Urinary bladder (tissue), 4 donors: ENCODE measurements around the gene PSMA8. TPM values are rescaled to one million over a fixed set of nuclear protein-coding genes. Genes with fewer than 3 reads are reported as not detected.

ENCODE experiments used
- DNase-seq: peaks from one replicate; pipeline ENCODE4 v3.0.0-alpha.2; 2015; ENCODE audit errors: extremely low spot score
- H3K27ac ChIP-seq: one replicate; pipeline ENCODE4 v1.5.1; 2013; ENCODE audit warnings: low read depth, mild to moderate bottlenecking, moderate library complexity
- H3K36me3 ChIP-seq: one replicate; pipeline ENCODE4 v1.6.1; 2013; ENCODE audit warnings: mild to moderate bottlenecking, moderate library complexity; ENCODE audit not compliant: insufficient read depth
- H3K4me1 ChIP-seq: one replicate; pipeline ENCODE4 v1.6.1; 2013; ENCODE audit warnings: mild to moderate bottlenecking, moderate library complexity; ENCODE audit not compliant: insufficient read depth
- H3K4me3 ChIP-seq: one replicate; pipeline ENCODE4 v1.5.1; 2013; ENCODE audit warnings: low read depth, low read length
- WGBS: extraction: QIAGEN DNeasy Blood & Tissue Kit; methylation state at CpG from one replicate; pipeline ENCODE4 v1.1.7; 2013; 5-methylcytosine and 5-hydroxymethylcytosine counted together
- polyA plus RNA-seq: library from polyadenylated mRNA; stranded (reverse); fragments of 200-250 nt; gene quantifications from one replicate; pipeline ENCODE4 v1.2.3, GENCODE V29; 2013
- total RNA-seq: library from RNA; depleted of rRNA; stranded (reverse); fragments of >200 nt; gene quantifications from one replicate; pipeline ENCODE4 v1.2.3, GENCODE V29; 2014
- donor health status: healthy with polysubstance abuse.
- donor health status: healthy.

Gene PSMA8
- total RNA-seq (not detected), polyA plus RNA-seq (not detected)

DNA sequence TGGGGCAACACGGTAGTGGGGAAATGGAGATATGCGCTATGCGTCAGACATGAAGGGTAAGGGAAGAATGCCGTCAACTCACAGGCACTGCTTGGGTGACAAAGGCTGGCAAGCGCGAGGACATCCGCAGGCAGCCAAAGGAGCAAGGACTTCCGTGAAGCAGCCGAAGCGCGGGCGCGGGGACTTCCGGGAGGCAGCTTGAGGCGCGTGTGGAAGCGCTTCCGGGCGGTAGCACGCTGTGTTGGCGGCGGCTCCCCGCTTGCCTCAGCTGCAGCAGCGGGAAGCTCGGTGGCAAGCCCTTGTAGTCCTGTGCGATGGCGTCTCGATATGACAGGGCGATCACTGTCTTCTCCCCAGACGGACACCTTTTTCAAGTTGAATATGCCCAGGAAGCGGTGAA is at the start of gene PSMA8:
Gene PSMA8 (plus strand): TSS at position 218 of the 400 bp plus-strand sequence. CDS start 97 bp downstream, at position 315.
- H3K36me3 ChIP-seq: no peaks in the 10 kb centered on the region
- no peak within 1 kb of the TSS for H3K4me3 ChIP-seq
- no peak within 1 kb of the TSS for H3K27ac ChIP-seq
- 73% methylated on average over 31 of the region's 31 CpGs for WGBS
- no peaks in the 10 kb centered on the region for H3K4me1 ChIP-seq
- DNase-seq: no peak

DNA sequence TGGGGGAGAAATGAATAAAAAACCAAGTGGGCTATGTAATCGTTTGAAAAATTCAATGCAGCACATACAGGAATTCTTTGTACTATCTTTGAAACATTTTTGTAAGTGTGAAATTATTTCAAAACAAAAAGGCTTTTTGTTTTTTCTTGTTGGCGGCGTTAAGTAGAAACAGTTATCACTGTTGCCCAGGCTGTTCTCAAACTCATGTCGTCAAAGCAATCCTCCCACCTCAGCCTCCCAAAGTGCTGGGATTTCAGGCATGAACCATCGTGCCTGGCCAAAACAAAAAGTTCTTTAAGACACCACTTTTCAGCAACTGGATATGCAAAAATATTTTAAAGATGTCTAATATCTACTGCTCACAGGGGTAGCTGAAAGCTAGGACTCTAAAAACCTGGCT is 48.6 kb upstream of the PSMA8 start:
- Histone ChIP-seq H3K4me1 (no peaks in the 10 kb centered on the region), H3K27ac (no peak overlapping the region), H3K36me3 (peaks cover 1% of the 10 kb centered on the region), H3K4me3 (no peak overlapping the region)
- WGBS: 91% methylated on average over 5 of the region's 5 CpGs
- DNase-seq: no peak

DNA sequence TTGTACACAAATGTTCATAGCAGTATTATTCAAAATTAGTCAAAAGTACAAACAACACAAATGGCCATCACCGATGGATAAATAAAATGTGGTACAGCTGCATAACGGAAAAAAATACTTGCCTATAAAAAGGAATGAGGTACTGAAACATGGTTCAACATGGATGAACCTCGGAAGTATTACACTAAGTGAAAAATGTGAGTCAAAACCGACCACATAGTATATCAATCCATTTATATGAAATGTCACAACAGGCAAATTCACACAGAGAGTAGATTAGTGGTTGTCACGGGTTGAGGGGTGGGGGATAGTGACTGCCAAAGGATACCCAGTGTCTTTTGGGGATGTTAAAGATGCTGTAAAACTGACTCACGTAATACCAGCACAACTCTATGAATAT is 46.7 kb upstream of the PSMA8 start:
- Histone ChIP-seq H3K4me1 (no peaks in the 10 kb centered on the region), H3K4me3 (no peak overlapping the region), H3K36me3 (peaks cover 1% of the 10 kb centered on the region), H3K27ac (no peak overlapping the region)
- DNase-seq: no peak
- 86% methylated on average over 6 of the region's 6 CpGs for WGBS

DNA sequence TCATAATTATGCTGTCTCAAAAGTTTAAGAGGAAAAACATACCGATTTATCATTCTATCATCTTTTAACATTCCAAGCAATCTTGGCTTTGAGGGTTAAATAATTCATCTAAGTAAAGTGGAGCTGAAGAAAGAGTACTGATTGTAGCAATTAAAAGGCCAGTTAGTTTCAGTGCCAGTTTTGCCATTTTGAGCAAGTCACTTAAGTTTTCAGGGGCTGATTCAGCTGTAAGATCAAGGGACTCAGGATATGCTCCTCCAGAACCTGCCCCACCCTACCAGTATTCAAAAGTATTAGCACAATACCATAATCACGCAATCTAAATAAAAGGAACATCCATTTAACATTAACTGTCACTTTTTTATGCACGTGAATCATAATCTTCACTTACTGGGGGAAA is 45.2 kb upstream of the PSMA8 start:
- Histone ChIP-seq H3K4me3 (no peak overlapping the region), H3K4me1 (no peaks in the 10 kb centered on the region), H3K27ac (no peak overlapping the region), H3K36me3 (peaks cover 1% of the 10 kb centered on the region)
- DNase-seq: no peak
- WGBS: 38% methylated on average over 3 of the region's 3 CpGs

DNA sequence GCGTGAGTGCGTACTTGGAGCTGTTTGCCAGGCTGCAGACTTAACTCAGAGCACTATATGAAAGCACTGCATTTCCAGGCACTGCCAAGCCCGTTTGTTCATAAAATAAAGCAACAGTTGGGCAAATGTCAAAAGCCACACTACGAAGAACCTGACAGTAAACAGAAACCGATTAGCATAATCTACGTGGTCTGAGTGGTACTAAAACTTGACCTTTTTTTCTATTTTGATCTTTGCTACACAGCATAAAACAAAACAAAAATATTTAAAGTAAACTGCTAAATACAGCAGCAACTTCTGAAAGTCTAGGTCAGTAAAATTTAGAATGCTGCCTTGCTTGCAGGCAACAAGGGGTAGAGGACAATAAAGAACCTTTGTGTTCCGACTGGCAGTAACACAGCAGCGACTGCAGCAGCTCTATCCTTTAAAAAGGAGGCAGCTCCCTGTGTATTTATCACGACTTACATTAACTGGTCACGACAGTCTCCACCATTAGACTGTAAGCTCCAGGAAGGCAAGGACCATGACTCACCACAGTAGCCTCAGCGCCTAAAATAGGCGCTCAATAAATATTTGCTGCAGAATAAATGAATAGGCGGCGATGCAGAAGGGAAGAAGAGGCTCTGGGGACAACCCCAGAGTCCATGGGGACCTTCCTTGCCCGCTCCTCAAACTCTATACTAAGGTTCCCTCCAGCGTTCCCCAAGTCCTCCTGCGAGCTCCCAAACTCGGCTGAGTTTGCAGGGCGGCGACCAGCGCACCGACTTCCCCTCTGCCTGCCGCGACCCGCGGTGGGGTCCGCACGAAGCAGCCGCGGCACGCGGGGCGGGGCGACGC is 44.2 kb upstream of the PSMA8 start:
- H3K4me1 ChIP-seq: no peaks in the 10 kb centered on the region
- H3K27ac ChIP-seq: peak overlapping the region; percentile 98
- no peak for DNase-seq
- H3K4me3 ChIP-seq: peak overlapping the region; percentile 87
- H3K36me3 ChIP-seq: peaks cover 1% of the 10 kb centered on the region
- WGBS: 1% methylated on average over 35 of the region's 35 CpGs

DNA sequence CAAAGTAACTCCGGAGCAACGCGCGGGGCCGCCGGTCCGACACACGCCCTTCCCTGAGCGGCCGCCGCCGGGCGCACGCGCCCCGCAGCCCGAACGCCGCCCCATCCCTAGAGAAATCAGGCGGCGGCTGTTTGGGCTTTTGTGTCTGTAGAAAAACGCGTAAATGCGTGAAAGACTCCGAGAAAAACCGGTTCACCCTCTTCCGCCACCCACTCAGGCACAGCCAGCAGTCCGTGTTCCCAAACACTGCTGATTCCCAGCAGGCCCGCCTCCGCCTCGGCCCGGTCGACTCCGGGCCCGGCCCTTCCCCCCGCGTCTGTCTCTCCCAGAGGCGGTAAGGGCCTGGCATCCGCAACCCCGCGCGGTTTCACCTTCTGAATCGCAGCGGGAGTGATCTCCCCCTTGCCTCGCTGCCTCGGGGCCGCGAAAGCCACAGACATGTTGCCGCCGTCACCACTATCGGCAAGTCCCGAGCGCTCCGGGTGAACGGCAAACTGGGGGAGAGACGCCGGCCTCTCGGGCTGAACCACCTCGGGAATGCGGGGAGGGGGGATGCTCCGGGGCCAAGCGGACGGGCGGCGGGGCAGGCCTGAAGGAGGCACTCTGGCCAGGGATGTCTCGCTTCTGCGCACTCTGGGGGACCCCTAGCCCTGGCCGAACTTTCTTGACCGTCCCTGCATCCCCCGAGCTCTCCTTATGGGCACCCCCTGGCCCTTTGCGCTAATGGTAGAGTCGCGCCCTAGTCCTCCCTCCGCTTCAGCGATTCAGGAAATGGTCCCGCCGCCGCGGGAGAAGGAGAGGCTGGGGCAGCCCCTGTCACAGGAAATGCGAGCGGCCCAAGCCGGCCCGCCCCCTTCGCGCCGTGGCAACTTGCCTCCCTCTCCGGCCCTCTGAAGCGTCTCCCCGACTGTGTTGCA is 43.3 kb upstream of the PSMA8 start, which contains the start of gene SS18:
Gene SS18 (minus strand): TSS at position 484 of the 917 bp plus-strand sequence. CDS start 44 bp downstream, at position 440.
- H3K36me3 ChIP-seq: peaks cover 1% of the 10 kb centered on the region
- peak within 1 kb of the TSS; percentile 98 for H3K27ac ChIP-seq
- under 1% methylated on average over 89 of the region's 89 CpGs for WGBS
- no peaks in the 10 kb centered on the region for H3K4me1 ChIP-seq
- DNase-seq: peak; percentile 89
- H3K4me3 ChIP-seq: peak within 1 kb of the TSS; percentile 87

DNA sequence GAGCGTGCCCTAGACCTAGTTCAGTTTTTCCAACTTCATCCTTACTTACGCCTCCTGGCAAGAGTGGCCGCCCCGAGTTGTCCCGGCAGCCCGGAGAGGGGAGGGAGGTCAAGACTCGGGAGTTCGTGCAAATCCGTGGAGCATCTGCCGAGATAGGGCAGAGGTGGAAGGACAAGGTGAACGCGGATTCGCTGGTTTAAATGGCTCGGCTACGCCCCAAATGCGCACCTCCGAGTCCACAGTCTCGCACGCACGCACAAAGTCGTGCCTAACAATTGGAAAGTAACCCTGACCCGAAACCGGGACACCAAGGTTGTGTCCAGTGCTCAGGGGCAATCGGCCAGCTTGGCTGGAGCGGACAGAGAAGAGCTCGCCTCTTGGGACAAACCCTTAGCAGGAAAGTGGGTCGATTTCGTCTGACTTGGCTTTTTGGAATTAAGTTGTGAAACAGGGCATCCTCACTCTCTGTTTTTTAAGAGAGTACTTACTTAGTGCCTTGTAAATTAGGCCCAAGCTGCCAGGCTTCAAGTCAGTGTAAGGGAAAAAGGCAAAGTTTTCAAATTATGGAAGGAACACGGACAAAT is 42.5 kb upstream of the PSMA8 start:
- DNase-seq: no peak
- peaks cover under 1% of the 10 kb centered on the region for H3K36me3 ChIP-seq
- 2% methylated on average over 29 of the region's 29 CpGs for WGBS
- H3K27ac ChIP-seq: peak overlapping the region; percentile 98
- H3K4me1 ChIP-seq: no peaks in the 10 kb centered on the region
- H3K4me3 ChIP-seq: peak overlapping the region; percentile 87

DNA sequence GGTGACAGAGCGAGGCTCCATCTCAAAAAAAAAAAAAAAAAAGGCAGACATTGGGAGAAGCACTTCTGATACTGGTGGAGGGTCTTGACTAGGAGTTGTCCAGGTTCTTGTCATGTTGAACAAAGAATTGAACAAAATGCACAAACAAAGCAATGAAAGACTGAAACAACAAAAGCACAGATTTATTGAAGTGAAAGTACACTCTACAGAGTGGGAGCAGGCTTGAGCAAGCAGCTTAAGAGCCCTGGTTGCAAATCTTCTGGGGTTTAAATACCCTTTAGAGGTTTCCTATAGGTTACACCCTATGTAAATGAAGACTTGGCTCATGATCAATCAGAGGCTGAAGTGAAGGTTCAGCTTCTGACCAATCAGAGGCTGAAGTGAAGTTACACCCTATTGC is 36.8 kb upstream of the PSMA8 start:
- DNase-seq: no peak
- Histone ChIP-seq H3K27ac (no peak overlapping the region), H3K4me1 (no peaks in the 10 kb centered on the region), H3K4me3 (no peak overlapping the region), H3K36me3 (no peaks in the 10 kb centered on the region)
- 52% methylated on average over 1 of the region's 1 CpG for WGBS

DNA sequence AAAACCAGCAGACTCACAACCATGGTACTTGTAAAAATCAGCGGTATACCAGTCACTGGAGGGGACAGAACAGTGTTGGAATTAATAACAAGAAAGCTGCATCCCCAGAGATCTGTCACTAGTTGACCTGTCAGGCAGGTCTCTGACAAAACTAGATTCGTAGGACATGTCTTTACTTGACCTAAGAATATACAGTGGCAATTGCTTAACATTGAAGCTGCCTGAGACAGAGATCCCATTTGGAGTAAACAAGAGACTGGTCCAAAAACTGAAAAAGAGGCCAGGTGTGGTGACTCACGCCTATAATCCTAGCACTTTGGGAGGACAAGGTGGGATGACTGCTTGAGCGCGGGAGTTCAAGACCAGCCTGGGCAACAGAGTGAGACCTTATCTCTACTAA is 36.1 kb upstream of the PSMA8 start:
- Histone ChIP-seq H3K36me3 (no peaks in the 10 kb centered on the region), H3K4me3 (no peak overlapping the region), H3K4me1 (no peaks in the 10 kb centered on the region), H3K27ac (no peak overlapping the region)
- WGBS: 89% methylated on average over 5 of the region's 5 CpGs
- no peak for DNase-seq

DNA sequence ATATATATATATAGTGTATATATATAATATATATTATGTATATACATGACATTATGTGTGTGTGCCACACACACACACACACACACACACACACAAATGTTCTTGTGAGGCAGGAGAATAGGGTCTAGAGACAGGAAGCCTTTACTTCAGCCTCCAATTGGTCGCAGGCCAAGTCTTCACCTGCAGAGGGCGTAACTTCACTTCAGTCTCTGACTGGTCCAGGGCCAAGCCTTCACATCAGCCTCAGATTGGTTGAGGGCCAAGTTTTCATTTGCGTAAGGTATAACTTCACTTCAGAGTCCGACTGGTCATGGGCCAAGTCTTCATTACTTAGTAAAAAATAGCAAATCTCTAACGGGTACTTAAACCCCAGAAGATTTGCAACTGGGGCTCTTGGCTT is 30.1 kb upstream of the PSMA8 start:
- 59% methylated on average over 5 of the region's 5 CpGs for WGBS
- H3K4me3 ChIP-seq: no peak overlapping the region
- H3K4me1 ChIP-seq: no peaks in the 10 kb centered on the region
- H3K27ac ChIP-seq: no peak overlapping the region
- H3K36me3 ChIP-seq: no peaks in the 10 kb centered on the region
- DNase-seq: no peak

DNA sequence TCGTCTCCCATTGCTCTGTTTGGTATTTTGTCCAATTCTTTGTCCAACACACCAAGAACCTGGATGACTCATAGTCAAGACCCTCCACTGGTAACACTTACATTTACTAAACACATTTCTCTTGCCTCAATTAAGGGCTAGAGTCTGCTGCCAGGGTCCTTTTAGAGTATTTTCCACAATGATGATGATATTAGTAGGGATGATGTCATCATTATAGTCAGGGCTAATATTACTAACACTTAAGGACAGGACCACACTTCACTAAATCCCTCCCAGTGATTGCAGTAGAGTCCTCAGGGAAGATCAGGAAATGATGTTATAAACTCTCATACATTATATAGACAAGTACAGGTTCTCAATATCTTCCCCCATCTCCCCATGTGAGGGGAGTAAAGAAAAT is 29.6 kb upstream of the PSMA8 start:
- no peaks in the 10 kb centered on the region for H3K4me1 ChIP-seq

DNA sequence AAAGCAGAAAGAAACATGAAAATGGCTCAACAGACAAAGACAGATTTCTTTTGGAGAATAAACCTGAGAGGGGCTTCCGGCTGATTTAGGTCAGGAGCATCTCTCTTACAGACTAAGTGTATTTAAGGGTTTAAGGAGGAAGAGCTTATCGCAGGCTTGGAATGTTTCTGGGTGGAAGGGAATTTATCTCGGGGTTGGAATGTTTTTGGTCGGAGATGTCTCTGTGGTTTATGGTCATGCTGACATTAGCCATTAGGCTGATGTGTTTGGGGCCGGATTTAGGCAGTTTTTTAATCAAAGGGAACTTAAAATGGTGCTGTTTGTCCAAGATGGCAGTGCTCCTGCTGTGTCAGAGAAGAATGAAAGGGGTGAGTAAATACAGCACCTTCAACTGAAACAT is 14.4 kb upstream of the PSMA8 start:
- Histone ChIP-seq H3K27ac (no peak overlapping the region), H3K36me3 (no peaks in the 10 kb centered on the region), H3K4me1 (no peaks in the 10 kb centered on the region), H3K4me3 (no peak overlapping the region)
- WGBS: 81% methylated on average over 5 of the region's 5 CpGs
- DNase-seq: no peak

More for the DNA sequence above, 29.6 kb upstream of the PSMA8 start:
- no peaks in the 10 kb centered on the region for H3K36me3 ChIP-seq
- H3K4me3 ChIP-seq: no peak overlapping the region
- 83% methylated on average over 1 of the region's 1 CpG for WGBS
- DNase-seq: no peak
- no peak overlapping the region for H3K27ac ChIP-seq

DNA sequence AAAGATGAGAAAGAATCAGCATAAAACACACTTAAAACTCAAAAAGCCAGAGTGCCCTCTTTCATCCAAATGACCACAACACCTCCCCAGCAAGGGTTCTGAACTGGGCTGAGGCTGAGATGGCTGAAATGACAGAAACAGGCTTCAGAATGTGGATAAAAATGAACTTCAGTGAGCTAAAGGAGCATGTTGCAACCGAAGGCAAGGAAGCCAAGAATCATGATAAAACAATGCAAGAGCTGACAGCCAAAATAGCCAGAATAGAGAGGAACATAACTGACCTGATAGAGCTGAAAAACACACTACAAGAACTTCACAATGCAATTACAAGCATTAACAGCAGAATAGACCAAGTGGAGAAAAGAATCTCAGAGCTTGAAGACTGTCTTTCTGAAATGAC is 12.2 kb upstream of the PSMA8 start:
- WGBS: 76% methylated on average over 1 of the region's 1 CpG
- Histone ChIP-seq H3K4me3 (no peak overlapping the region), H3K4me1 (no peaks in the 10 kb centered on the region)

More for the DNA sequence above, 12.2 kb upstream of the PSMA8 start:
- Histone ChIP-seq H3K27ac (no peak overlapping the region), H3K36me3 (no peaks in the 10 kb centered on the region)
- DNase-seq: no peak
